ENCODE results near the gene GP1BB. TPM values are rescaled to one million over a fixed set of nuclear protein-coding genes. Genes with fewer than 3 reads are reported as not detected.
"Not testable (repeated sequence)": the region's sequence is repeated elsewhere in the genome, so short reads cannot be mapped to it uniquely, and the experiment has no call there.

The GP1BB gene
- polyA plus RNA-seq, 3 donors, result 0.13 to 1.5 (median 0.26) TPM

DNA sequence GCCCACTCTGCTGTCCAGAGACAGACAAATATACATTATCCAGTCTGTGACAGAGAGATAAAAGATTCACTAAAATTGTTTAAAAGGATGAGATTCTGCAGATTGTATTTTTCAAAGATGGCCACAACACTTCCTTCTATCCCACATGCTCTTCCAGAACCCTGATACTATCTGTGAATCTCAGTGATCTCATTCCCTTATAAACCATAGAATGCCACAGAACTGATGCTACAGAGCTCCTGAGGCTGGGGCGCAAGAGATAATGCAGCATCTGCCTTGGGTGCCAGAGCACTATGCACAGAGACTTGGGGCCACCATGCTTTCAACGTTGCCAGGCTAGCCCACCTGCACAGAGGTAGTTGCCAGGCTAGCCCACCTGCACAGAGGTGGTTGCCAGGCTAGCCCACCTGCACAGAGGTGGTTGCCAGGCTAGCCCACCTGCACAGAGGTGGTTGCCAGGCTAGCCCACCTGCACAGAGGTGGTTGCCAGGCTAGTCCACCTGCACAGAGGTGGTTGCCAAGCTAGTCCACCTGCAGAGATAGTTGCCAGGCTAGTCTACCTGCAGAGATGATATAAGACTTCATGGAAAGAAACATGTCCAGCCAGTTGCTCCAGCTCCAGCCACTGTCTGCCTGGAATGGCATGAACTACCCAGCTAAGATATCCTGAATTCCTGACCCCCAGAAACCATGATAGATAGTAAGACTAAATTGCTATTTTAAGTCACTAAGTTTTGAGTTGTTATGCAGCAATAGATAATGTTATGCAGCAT is 26.6 kb upstream of the GP1BB start:
- DNase-seq, result no peak
- no peak overlapping the region for H3K4me3 ChIP-seq (replicated peaks in 1 of 3; ENCODE audit: low read depth in 2 of 3, low read length in 3 of 3)
- no peaks in the 10 kb centered on the region for H3K27me3 ChIP-seq (ENCODE audit: control insufficient read depth in 2 of 2, insufficient read depth in 2 of 2, low read length in 2 of 2)
- no peak overlapping the region for H3K9ac ChIP-seq (ENCODE audit: insufficient read depth, low read length, poor library complexity, severe bottlenecking)
- no peaks in the 10 kb centered on the region for H3K36me3 Mint-ChIP-seq
- H4K20me1 ChIP-seq (ENCODE audit: insufficient read depth, low read length), result no peaks in the 10 kb centered on the region
- intact Hi-C loops (cut with micrococcal nuclease), result no loop called here
- H3K79me2 ChIP-seq (ENCODE audit: insufficient read depth, low read length), result no peaks in the 10 kb centered on the region
- H3K27me3 Mint-ChIP-seq (ENCODE audit: low read depth in 3 of 3), result peaks cover 0 to 3% (median 2%) of the 10 kb centered on the region in 3 donors
- no peak overlapping the region for H2AFZ ChIP-seq (ENCODE audit: insufficient read depth, low read depth, low read length, poor library complexity, severe bottlenecking)
- H3K9me3 ChIP-seq (replicated peaks in 1 of 2; ENCODE audit: control insufficient read depth in 1 of 2, insufficient read depth in 1 of 2, low read length in 2 of 2), result no peaks in the 10 kb centered on the region
- H3K27ac Mint-ChIP-seq, result no peak overlapping the region
- no peaks in the 10 kb centered on the region for H3K4me1 ChIP-seq (ENCODE audit: control insufficient read depth in 1 of 2, insufficient read depth in 2 of 2, low read length in 2 of 2)
- peaks cover 0 to 2% (median 0%) of the 10 kb centered on the region in 7 donors for H3K9me3 Mint-ChIP-seq
- no peak overlapping the region for H3K4me3 Mint-ChIP-seq
- H3K36me3 ChIP-seq (replicated peaks in 1 of 2; ENCODE audit: control insufficient read depth in 1 of 2, insufficient read depth in 2 of 2, low read length in 2 of 2), result no peaks in the 10 kb centered on the region
- WGBS (ENCODE audit: insufficient coverage), result 95% methylated on average over 2 of the region's 2 CpGs
- H3K27ac ChIP-seq (ENCODE audit: low read depth in 1 of 2, low read length in 2 of 2), result no peak overlapping the region
- H3K4me1 Mint-ChIP-seq, result peaks cover 5% of the 10 kb centered on the region
- TF ChIP-seq CTCF (IDR thresholded peaks at IDR 0.05), result no peak
- H3K4me2 ChIP-seq (replicated peaks; ENCODE audit: extremely low read depth, low read length, poor library complexity, severe bottlenecking), result no peak overlapping the region

- H3K4me1 Mint-ChIP-seq; H3K79me2 ChIP-seq (ENCODE audit: insufficient read depth, low read length); intact Hi-C loops (cut with micrococcal nuclease); H3K4me3 ChIP-seq (replicated peaks in 1 of 3; ENCODE audit: low read depth in 2 of 3, low read length in 3 of 3); H3K4me3 Mint-ChIP-seq; H4K20me1 ChIP-seq (ENCODE audit: insufficient read depth, low read length); H3K9me3 ChIP-seq (replicated peaks in 1 of 2; ENCODE audit: control insufficient read depth in 1 of 2, insufficient read depth in 1 of 2, low read length in 2 of 2); H3K27me3 Mint-ChIP-seq (ENCODE audit: low read depth in 3 of 3); H3K9ac ChIP-seq (ENCODE audit: insufficient read depth, low read length, poor library complexity, severe bottlenecking); H3K27me3 ChIP-seq (ENCODE audit: control insufficient read depth in 2 of 2, insufficient read depth in 2 of 2, low read length in 2 of 2); H3K36me3 Mint-ChIP-seq; DNase-seq; H3K36me3 ChIP-seq (replicated peaks in 1 of 2; ENCODE audit: control insufficient read depth in 1 of 2, insufficient read depth in 2 of 2, low read length in 2 of 2); H3K4me1 ChIP-seq (ENCODE audit: control insufficient read depth in 1 of 2, insufficient read depth in 2 of 2, low read length in 2 of 2); H2AFZ ChIP-seq (ENCODE audit: insufficient read depth, low read depth, low read length, poor library complexity, severe bottlenecking); H3K27ac ChIP-seq (ENCODE audit: low read depth in 1 of 2, low read length in 2 of 2); H3K4me2 ChIP-seq (replicated peaks; ENCODE audit: extremely low read depth, low read length, poor library complexity, severe bottlenecking); H3K9me3 Mint-ChIP-seq: not testable (repeated sequence)
- no CpG with 5 or more reads among the region's 1 CpG for WGBS (ENCODE audit: insufficient coverage)
- H3K27ac Mint-ChIP-seq, result peak overlapping the region in 1 of 7 donors; percentile 21
Measured at GRCh38 chr22:19697871-19698270, 25.5 kb upstream of the GP1BB start.
